ENCODE results near the gene GLT1D1. TPM values are rescaled to one million over a fixed set of nuclear protein-coding genes. Genes with fewer than 3 reads are reported as not detected.

GLT1D1 gene
- total RNA-seq, 1 donor from 2014 or later = 9.5 TPM

DNA sequence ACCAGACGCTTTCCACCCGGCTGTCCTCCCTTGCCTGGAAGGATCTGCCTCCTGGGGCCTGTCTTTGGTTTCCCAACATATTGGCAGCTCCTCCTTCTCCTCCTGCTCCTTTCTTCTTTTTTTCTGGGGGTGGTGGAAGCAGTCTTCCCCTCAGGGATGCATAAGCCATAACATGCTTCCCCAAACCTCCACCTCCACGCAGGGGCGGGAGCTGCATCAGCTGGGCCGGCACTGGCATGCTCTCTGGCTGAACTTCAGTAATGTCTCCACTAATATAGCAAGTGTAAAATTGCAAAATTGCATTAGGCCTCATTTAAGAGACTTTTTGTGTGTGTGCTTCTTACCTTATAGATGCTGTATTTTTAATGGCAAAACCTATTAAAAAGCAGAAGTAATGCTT is 58.6 kb downstream of the GLT1D1 start:
- H3K27ac ChIP-seq = no peak overlapping the region
- no peaks in the 10 kb centered on the region for H3K27me3 ChIP-seq
- no peaks in the 10 kb centered on the region for H3K9me3 ChIP-seq
- no peaks in the 10 kb centered on the region for H3K36me3 ChIP-seq
- no peak overlapping the region for H3K4me3 ChIP-seq
- TF ChIP-seq, protein P1, sequence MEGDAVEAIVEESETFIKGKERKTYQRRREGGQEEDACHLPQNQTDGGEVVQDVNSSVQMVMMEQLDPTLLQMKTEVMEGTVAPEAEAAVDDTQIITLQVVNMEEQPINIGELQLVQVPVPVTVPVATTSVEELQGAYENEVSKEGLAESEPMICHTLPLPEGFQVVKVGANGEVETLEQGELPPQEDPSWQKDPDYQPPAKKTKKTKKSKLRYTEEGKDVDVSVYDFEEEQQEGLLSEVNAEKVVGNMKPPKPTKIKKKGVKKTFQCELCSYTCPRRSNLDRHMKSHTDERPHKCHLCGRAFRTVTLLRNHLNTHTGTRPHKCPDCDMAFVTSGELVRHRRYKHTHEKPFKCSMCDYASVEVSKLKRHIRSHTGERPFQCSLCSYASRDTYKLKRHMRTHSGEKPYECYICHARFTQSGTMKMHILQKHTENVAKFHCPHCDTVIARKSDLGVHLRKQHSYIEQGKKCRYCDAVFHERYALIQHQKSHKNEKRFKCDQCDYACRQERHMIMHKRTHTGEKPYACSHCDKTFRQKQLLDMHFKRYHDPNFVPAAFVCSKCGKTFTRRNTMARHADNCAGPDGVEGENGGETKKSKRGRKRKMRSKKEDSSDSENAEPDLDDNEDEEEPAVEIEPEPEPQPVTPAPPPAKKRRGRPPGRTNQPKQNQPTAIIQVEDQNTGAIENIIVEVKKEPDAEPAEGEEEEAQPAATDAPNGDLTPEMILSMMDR (IDR thresholded peaks at IDR 0.05) = no peak
- intact Hi-C loops (cut with DNase I) = no loop called here
- no peak for DNase-seq (ENCODE audit: low spot score in 2 of 2)
- H3K4me1 ChIP-seq = no peaks in the 10 kb centered on the region

DNA sequence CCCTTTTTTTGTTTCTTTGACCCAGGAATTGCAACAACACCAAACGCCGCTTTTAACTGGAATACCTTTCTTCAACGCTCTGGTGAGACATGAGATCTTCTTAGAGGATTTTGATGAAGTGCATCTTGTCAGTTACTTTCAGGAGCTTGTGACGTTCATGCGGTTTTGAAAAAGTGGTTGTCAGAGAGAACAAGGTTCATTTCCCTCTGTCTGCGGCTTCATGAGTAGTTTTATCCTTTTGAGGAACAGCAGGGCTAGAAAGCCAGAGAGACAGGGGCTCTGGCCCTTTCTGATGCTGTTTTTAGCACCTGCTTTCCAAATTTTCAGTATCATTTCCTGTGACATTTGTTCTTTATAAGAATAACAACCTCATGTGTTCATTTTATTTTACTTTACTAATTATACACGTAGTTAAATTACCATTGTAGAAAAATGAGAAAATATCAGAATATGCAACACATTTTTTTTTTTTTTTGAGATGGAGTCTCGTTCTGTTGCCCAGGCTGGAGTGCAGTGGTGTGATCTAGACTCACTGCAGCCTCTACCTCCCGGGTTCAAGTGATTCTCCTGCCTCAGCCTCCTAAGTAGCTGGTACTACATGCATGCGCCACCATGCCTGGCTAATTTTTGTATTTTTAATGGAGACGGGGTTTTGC is 61.8 kb downstream of the GLT1D1 start:
- Histone ChIP-seq H3K36me3 (no peaks in the 10 kb centered on the region), H3K27me3 (no peaks in the 10 kb centered on the region), H3K9me3 (no peaks in the 10 kb centered on the region), H3K4me1 (peaks cover 2% of the 10 kb centered on the region in 2 donors), H3K4me3 (no peak overlapping the region), H3K27ac (no peak overlapping the region)
- DNase-seq (ENCODE audit: low spot score in 2 of 2) = no peak
- TF ChIP-seq, protein P1 (IDR thresholded peaks at IDR 0.05) = no peak
- intact Hi-C loops (cut with DNase I) = no loop called here

DNA sequence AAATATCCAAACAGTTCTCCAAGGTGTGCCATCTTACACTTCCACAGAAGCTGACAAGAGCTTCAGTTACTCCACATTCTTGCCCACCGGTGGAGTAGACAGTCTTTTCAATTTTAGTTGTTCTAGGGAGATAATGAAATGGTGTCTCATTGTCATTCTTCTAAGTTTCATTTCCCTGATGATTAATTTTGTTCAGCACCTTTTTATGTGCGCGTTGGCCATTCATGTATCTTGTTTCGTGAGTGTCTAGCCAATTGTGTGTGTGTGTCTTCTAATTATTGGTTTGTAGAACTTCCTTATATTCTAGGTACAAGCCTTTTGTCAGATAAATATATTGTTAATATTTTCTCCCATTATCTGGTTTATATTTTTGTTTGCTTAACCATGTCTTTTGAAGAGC is 63.1 kb downstream of the GLT1D1 start:
- H3K27ac ChIP-seq = no peak overlapping the region
- no peak overlapping the region for H3K4me3 ChIP-seq
- H3K9me3 ChIP-seq = no peaks in the 10 kb centered on the region
- H3K27me3 ChIP-seq = no peaks in the 10 kb centered on the region
- no peak for DNase-seq (ENCODE audit: low spot score in 2 of 2)
- TF ChIP-seq, protein P1 (IDR thresholded peaks at IDR 0.05) = no peak
- no peaks in the 10 kb centered on the region for H3K36me3 ChIP-seq
- intact Hi-C loops (cut with DNase I) = no loop called here
- H3K4me1 ChIP-seq = peaks cover 5 to 6% of the 10 kb centered on the region in 2 donors

DNA sequence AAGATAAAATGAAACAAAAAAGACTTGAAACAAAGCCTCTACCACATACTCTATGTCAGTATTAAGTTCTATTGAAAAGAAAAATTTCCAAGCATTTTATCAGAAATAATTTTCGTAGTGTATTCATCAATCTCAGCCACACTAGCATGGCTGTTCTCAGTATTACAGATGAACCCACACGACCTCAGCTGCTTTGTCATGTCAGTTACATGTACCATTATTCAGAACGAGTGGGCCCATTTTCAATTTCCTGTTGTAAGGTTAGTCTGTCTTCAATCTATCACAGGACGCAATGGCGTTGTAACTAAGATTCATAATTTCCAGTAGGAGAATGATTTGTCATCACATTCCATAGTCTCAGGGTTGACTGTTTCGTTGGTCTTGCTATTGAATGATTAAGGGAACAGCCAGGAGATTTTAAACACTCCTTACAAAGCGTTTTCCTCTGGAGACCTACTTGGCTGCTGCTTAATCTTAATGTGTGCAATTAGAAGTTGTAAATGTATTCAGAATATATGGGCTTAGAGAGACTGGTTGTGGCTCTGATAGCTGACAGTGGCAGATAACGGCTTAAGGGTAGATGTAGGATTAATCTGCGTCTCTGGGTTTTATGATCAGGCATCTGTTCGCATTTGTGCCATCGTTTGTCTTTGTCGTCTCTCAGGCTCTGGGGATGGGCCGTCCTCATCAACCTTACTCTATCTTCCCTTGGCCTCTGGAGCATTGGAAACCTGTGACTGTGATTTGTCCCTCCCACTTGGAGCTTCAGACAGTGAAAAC is 65.4 kb downstream of the GLT1D1 start:
- DNase-seq (ENCODE audit: low spot score in 2 of 2) = no peak
- Histone ChIP-seq H3K27ac (no peak overlapping the region), H3K36me3 (no peaks in the 10 kb centered on the region), H3K27me3 (no peaks in the 10 kb centered on the region), H3K9me3 (no peaks in the 10 kb centered on the region), H3K4me3 (no peak overlapping the region), H3K4me1 (peaks cover 5 to 7% of the 10 kb centered on the region in 2 donors)
- TF ChIP-seq, protein P1 (IDR thresholded peaks at IDR 0.05) = no peak
- intact Hi-C loops (cut with DNase I) = no loop called here

DNA sequence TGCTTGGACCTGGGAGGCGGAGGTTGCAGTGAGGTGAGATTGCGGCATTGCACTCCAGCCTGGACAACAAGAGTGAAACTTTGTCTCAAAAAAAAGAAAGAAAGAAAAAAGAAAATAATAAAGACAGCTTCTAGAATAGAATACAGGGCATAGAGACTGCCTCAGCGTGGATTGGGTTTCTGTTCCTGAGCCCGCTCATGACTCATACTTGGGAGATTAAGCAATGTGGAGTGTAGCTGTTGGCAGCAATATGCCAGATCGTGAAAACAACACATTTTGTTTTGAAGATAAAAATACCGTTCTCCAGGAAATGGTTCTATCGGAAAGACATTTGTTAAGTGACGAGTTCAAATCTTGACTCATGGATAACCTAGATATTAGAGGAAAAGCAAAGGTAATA is 67.2 kb downstream of the GLT1D1 start:
- peak overlapping the region; percentile 62 to 66 for H3K27ac ChIP-seq
- no peaks in the 10 kb centered on the region for H3K36me3 ChIP-seq
- DNase-seq (ENCODE audit: low spot score in 2 of 2) = peak in 1 of 2 donors; percentile 88
- H3K9me3 ChIP-seq = no peaks in the 10 kb centered on the region
- TF ChIP-seq, protein P1 (IDR thresholded peaks at IDR 0.05) = no peak
- peaks cover 5 to 7% of the 10 kb centered on the region in 2 donors for H3K4me1 ChIP-seq
- H3K4me3 ChIP-seq = peak overlapping the region in 1 of 2 donors; percentile 21
- intact Hi-C loops (cut with DNase I) = loop anchor here (2.0 to 5.0 kb wide), 3 partner anchors 96 to 1333 kb away; no protein-coding TSS in a partner anchor
- no peaks in the 10 kb centered on the region for H3K27me3 ChIP-seq
